GM18499 (cell line): ENCODE measurements around the gene HOXA4.

ENCODE experiments used
- ATAC-seq: cut with Tn5 transposase; IDR thresholded peaks from one replicate; pipeline ENCODE4 v1.9.1; 2021; ENCODE audit warnings: moderate number of reproducible peaks; ENCODE audit not compliant: insufficient read depth, unreplicated experiment

The HOXA4 gene

DNA sequence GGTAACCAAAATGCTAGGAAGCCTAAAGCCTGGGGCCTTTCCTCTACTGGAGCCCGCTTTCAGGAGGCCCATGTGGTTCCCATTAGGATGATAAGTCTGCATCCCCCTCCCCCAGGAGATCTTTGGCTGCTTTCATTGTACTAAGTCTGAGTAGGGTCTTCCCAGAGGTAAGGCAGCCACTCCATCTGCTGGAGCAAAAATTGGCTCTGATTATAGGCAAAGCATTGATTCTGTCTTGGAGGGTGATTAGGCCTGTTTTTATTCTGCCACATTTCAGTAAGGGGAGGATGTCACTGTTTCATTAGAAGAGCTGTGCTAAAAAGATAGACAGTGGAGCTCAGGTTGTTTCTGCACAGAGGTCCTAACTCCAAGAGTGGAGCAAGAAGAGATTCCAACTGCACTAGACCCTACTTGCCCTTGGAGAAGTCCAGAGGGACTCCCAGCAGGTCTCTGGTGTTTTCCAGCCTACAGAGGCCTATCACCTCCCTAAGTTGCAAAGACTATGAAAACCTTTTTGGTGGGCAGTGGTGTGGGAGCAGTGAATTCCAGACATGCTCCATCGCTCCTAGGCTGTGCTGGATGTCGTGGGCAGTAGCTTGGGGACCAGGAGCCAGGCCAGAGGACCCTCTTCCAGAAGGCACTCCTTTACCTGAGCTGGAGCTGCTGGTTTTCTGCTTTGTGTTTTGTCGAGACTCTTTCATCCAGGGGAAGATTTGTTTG is 20.9 kb downstream of the HOXA4 start:
- no peak for ATAC-seq

DNA sequence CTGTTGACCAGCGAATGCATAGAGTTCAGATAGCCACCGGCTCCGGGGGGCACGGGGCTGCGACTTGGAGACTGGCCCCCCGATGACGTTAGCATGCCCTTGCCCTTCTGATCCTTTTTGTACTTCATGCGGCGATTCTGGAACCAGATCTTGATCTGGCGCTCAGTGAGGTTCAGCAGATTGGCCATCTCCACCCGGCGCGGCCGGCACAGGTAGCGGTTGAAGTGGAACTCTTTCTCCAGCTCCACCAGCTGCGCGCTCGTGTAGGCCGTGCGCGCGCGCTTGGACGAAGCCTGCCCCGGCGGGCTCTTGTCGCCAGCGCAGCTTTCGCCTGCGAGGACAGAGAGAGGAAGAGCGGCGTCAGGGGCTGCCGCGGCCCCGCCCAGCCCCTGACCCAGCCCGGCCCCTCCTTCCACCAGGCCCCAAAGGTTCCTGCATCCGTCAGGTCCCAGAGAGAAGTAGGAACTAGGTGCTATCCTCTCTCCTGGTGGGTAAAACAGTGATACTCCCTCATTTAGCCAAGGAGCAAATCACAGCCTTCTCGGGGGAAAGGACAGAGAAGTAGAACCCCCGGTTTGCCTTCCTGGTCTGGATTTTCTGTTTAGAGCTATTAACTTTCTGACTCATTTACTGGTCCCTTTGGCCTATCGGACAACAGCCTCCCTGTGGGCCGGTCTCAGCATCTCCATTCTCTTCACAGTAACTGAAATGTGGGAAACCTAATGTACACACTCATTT is 22.0 kb downstream of the HOXA4 start:
- ATAC-seq = no peak

DNA sequence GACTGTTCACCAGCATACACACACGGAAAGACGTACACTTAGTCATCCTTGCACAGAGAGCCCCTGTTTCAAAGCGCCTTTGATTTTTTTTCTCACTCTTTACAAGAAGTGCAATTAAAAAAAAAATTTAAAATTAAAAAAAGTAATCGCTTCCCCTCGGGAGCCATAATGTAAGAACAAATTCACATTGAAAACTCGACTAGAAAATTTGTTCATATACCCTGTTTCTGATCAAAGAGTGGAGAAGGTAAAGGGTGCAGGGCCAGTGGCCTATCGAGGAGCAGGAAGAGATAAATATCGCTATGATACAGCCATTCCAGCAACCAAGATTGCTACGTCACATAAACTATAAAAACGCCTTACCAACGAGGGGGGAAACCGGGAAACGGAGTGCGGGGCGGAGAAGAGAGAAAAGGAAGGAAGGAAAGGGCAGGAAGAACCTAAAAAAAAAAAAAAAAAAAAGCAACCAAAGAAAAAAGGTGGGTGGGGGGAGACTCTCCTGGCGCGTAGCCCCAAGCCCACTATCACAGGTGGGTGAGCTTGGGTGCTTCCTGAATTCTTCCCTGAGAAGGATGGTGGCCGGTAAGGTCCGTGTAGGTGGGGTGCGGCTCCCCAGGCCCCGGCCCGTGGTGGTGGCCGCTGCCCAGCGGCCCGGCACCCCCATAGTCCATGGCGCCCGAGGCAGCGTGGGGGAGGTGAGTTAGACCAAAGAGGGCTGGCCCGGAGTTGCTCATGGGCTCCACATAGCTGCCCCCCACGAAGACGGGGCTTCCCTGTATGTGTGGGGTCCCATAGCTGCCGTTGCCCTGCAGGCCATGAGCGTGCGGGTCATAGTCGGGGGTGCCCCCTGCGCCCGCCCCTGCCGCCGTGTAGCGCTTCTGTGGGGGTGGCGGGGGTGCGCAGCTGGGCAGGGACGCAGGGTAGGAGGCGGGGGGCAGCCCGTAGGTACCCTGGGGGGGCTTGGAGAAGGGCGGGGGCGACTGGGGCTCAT is 22.9 kb downstream of the HOXA4 start:
- ATAC-seq = no peak

DNA sequence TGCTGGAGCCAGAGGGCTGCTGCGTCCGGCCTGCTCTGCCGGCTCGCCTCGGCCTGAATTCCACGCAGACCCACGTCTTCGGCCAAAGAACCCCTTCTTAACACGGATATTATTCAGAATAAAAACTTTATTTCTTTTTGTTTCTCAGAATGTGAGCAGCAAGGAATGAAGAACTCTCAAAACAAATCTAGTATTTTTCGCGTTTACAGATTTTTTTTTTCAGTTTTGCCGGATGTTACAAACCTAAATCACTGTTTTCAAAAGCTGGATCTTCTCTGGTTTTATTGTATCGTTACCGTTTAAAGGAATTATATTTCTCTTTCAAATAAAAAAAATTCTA is 23.7 kb downstream of the HOXA4 start:
- ATAC-seq = no peak

DNA sequence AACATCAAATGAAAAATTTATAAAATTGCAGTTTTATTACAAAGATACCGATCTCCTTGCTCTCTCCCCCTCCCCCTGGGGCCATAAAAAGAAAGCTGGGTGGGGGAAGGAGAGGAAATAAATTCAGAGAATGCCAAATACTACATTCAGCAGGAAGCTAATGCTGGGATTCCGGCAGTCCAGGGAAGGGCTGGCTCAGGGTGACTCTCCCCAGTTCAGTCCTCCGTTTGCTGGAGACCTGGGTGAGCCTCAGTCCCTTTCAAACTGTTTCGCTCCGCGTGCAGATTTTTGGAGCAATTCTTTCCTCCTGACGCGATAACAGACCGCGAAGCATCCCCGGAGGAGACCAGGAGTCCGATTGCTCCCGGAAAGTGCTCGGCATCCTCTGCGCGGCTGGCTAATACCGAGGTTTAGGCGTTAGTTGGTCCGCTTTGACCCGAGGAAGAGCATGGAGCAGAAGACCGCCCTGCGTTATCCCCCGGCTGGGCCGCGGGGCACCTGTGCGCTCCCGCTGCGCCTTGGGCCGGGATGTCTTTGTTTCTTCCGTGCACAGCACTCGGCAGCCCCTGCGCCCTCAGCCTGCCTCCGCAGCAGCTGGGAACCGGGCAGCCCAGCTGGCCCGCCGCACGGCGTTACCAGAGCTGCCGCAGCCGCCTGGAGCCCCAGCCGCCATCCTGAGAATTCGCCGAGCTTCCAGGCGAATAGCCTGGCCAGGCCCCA is 24.2 kb downstream of the HOXA4 start:
- no peak for ATAC-seq

DNA sequence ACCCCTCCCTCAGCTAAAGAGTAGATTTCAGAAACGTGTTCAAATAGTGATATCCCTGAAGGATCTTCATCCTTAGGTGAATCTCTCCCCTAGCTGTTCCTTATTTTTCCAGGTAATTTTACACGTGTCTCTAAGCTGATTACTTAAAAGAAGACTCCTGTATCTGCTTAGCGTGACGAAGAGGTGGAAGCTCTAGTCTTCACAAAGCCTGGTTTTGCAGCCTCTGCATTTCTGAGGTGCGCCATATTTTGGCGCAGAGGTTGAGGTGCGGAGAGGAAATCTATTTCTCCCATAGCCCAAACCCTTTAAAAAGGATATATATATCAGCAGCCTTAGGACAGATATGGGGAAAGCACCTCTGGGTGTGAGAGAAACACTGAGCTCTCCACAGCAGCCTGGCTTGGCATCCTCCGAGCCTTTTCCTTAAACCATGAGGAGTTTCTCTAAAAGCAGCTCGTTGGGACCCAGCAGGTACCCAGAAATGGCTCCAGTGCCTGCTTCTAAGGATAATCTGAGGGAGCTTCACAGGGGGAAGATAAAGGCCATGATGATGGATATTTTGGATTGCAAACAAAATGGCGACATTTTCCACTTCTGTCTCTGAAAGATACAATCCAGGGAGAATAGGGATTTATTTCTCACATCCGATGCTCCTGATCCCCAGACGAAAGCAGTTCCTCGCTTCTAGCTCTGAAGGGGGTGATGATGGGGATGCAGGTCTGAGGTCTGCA is 25.1 kb downstream of the HOXA4 start:
- no peak for ATAC-seq

DNA sequence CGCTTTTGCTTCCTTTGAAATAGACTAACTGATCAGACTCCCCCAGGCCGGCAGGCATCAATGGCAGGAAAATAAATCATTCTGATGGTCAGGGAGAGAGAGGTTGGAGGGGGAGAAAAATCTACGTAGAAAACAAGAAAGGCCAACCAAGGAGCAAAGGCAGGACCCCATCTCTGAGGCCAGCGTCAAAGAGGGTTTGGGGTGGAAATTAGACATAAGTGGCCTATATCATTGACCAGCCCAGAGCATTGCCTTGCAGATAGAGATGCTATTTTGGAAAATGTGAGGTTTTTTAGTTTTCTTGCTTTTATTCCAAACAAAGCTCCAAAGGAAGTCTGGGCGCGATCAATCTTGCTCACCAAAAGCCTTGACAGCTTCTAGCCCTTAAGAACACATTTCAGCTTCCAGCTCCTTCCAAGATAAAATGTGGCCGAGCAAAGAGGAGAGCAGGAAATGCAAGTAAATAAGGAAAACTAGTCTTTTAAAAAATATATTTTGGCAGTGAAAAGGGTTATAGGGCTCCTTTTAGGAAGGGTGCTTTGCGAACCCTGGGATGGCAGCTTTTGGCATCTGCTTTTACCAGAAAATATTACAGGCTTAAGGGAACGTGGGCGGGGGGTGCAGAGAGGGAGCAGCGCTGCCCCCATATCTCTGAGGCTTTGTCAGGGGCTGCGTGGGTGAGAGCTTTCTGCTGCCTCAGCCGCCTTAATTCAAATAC is 26.1 kb downstream of the HOXA4 start:
- no peak for ATAC-seq

DNA sequence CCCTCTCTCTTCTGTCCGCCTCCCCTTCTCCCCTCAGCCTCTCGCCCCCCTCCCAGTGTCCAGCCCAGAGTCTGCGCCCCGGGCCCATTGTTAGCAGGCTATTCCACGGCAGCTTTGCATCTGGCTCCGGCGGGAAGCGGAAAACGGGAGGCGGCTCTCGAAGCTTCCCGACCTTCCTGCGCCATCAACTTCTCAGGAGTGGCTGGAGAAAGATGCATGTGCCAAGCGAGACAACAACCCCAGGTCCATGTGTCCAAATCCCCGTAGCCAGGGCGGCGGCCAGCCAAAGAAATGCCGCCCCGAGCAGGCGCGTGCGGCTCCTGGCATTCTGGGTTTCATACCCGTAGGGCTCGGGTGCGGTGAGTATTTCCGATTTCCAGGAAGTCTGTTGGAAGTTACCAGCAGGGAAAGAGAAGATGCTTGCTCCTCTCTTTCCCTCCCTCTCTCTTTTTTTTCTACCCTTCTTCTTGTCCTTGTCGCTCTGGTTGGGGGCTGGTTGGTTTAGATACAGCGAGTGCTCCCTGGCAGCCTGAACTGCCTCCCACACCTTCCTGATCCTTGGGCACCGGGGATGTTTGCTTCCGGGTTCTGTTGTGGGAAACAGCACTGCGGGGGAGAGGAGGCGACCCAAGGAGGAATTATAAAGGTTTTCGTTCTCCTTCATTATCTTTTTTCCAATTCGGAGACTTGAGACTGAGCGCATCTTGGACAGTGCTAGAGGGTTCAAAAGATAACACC is 26.9 kb downstream of the HOXA4 start:
- no peak for ATAC-seq

DNA sequence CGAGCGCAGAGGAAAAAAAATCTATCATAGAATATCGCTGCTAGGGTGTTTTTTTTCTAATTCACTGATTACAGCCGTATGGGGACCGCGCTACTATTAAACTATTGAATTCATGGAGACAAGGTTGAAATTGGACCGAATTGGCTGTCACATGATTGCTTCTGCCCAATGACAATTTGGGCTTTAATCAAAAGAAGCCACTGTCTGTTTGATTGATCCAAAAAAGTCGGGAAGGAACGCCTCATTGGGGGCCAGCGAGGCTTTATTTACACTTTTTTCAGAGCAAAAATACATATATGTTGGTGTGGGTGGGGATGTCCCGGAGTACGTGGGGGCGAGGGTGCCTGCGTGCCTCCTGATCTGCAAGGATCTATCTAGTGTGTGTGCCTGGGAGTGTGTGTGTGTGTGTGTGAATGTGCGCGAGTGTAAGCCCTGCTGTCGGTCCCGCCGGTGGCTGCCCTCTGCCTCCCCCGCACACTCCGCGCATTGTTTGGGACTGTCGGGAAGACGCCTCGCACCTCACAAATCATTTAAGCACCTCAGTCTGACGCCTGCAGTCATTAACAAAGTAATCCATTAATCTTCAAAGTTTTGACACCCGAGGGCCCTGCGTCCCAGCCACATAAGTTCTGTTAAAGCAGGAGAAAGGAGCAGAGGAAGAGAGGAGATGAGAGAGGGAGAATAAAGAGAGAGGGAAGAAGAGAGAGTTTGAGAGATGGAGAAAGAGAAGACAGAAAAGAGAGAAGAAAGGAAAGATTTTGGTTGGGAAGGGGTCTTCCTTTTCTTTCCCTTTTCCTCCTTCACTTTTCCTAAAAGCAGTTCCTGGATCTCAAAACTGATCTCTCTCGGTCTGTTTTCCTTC is 27.7 kb downstream of the HOXA4 start, which contains the start of gene HOXA2:
HOXA2 (minus strand) TSS at position 103 of the 862 bp plus-strand sequence. CDS start 183 bp downstream, outside the sequence.
- no peak for ATAC-seq

DNA sequence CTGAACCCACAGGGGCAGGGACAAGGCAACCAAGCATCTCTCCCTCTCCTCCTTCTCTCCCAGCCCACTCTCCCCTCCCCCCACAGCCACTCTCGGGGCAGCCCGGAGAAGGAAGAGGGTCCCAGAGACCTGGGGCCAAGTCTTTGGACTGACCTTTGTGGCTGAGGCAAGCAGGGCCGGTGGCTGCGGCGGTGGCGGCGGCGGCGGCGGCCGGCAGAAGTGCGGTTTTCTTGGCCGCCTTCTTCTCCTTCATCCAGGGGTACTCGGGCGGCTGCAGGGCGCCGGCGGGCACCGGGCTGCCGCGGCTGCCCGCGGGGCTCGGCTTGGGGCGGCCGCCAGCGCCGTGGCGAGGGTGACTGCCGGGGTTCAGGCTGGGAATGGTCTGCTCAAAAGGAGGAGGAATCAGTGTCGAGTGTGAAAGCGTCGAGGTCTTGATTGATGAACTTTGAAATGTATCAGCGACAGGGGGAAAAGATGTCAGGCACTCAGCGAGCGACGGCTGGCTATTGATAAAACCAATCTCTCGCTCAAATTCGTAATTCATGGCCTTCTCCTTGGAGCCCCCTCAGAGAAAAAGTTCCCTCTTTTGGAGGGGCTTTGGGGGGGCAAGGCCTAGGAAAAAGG is 28.5 kb downstream of the HOXA4 start:
- no peak for ATAC-seq

DNA sequence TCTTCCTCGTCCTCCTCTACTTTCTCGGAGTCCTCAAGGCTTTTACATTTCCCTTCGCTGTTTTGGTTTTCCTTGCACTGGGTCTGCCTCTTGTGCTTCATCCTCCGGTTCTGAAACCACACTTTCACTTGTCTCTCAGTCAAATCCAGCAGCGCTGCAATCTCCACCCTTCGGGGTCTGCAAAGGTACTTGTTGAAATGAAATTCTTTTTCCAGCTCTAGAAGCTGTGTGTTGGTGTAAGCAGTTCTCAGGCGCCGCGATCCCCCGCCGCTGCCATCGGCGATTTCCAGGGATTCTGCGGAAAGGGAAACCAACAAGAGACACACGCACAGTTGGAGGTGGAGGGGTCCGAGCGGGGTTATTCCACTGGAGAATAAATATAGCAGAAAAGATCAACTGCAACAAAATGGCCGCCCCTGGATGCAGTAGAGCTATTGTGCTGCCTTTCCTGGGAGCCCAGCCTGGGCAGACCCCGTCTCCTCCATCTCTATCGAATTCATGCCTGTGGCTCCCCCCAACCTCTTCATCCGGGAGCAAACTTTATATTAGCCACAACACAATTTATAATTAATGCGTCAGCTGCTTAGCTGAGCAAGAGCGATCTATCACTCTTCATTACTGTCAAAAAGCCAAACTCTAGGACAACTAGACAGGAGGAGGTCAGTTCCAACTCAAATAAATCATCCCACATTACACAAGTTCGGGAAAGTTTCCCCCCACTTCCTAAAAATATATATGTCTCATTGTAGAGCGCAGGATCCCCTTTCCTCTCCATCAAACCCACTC is 29.2 kb downstream of the HOXA4 start:
- no peak for ATAC-seq

DNA sequence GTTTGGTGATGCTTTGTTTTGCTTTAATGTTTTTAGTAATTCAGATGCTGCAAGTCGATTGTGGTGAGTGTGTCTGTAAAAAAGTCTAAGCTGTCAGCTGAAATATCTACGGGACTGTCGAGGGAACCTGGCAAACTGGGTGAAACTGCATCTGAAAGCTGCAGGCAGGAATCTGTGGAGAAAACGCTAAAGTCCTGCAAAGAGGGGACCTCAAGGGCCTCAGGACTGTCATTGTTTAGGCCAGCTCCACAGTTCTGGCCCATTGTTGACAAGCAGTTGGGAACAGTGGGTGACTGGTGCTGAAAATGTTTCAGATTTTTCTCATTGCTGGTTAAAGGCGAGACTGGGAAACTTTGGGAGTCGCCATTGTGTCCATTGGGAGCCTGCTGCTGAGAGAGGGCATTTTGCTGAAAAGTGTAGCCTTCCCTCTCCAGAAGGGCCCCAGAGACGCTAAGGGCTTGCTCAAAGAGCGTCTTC is 29.8 kb downstream of the HOXA4 start:
- no peak for ATAC-seq

DNA sequence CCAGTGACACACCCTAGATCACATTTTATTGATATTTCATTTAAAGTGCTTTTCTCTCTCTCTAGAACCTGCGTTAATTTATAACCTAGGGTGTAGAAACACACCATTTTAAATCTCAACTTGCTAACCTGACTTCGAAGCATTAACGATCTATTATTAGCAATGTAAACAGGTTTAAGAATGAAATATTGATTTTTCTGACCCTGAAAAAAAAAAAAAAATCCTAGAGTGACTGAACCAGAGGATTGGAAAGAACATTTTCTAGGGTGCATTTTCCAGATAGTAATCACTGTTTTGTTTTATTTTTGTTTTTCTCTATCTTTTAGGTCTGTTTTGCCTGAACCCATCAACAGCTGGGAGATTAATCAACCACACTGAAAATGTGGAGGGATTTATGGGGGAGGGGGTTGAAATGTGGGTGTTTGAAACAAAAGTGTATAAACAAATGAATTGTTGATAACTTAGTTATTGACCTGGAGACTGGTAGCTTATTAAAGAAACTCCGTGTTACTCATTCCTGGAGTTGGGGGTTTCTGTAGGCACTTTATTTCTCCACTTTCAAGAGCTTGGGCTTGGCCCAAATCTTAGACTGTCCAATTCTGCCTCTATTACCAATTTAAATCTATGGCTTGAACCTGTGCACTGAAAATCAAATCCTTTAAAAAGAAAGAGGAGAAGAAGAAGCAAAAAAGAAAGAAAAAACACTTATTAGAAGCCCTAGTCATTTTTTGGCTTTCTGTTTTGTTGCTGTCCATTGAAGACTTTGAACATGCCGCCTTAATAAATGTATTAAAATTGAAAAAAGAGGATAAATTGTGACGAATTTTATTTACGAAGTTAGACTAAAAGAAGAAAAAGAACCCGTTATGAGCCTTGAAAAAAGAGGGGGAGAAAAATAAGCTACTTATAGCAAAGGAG is 30.8 kb downstream of the HOXA4 start:
- no peak for ATAC-seq

DNA sequence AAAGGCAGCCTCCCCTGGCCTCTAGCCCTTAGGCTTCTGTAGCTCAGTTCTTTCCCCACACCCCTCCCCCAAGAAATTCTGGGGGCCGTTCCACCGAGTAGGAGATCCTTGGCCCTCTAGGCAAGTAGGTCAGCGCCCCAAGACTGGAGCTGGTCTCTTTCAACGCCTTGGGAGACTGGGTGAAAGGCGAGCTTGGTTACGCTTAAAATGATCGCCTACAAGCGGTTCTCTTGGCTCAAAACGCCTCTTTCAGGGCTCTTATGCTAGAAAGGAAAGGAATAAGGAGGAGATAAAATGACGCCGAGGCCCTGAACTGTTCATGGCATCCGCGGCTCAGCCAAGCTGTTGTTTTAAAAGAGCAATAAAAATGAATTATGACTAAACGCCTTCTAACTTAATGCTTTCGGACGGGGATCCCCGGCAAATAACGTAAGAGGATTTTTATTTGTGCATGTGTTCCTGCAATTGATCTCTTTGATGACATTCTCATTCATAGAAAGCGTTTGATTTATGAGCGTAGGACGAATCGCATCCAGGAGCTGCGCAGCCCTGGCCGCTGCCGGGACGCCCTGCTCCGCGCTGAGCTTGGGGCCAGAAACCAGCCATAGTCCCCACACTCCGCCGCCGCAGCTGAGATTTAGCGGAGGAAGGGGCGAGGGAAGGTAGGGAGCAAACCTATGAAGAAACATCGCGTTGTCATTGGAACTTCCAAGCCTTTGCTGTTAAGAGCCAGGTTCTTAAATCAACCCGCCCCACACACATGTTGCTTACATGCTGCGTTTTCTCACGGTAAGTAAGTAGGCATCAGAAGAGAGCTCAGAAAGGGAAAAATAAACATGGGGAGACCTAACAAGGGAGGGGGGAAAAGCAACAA is 31.7 kb downstream of the HOXA4 start:
- ATAC-seq = no peak
